Iris pigment epithelial cell (primary cell): Measurements from ENCODE around the gene LIN7B.

ENCODE experiments used
- DNase-seq: peaks from one replicate; pipeline ENCODE4 v3.0.0-alpha.2; 2011; ENCODE audit warnings: low read depth

The LIN7B gene

DNA sequence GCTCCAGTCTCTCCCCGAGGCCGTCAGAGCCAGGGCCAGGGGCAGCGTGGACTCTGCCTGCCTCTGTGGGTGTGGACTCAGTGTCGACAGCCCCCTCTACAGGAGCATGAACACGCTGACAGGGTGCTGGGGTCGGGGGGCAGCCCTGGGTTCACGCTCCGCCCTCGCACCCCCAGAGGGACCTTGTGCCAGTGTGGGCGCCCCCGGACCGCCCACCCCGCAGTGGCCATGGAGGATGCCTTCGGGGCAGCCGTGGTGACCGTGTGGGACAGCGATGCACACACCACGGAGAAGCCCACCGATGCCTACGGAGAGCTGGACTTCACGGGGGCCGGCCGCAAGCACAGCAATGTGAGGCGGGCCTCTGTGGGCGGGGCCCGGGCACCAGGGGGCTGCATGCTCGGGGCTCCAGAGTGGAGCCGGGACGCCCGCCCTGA, 51.7 kb downstream of the LIN7B start:
- no peak for DNase-seq

DNA sequence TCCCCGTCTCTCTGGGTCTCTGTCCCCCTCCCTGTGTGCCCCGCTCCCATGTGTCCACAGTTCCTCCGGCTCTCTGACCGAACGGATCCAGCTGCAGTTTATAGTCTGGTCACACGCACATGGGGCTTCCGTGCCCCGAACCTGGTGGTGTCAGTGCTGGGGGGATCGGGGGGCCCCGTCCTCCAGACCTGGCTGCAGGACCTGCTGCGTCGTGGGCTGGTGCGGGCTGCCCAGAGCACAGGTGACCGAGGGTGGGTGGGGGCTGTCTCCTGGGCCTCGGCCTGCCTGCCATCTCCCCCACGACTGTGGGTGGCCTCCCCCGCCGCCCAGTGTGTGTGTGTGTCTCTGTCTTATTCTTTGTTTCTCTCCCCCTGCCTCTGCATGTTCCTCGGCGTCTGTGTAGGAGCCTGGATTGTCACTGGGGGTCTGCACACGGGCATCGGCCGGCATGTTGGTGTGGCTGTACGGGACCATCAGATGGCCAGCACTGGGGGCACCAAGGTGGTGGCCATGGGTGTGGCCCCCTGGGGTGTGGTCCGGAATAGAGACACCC, 53.8 kb downstream of the LIN7B start:
- DNase-seq = no peak
